ENCODE results near the gene SAMD4B.

- TF ChIP-seq, protein P1, sequence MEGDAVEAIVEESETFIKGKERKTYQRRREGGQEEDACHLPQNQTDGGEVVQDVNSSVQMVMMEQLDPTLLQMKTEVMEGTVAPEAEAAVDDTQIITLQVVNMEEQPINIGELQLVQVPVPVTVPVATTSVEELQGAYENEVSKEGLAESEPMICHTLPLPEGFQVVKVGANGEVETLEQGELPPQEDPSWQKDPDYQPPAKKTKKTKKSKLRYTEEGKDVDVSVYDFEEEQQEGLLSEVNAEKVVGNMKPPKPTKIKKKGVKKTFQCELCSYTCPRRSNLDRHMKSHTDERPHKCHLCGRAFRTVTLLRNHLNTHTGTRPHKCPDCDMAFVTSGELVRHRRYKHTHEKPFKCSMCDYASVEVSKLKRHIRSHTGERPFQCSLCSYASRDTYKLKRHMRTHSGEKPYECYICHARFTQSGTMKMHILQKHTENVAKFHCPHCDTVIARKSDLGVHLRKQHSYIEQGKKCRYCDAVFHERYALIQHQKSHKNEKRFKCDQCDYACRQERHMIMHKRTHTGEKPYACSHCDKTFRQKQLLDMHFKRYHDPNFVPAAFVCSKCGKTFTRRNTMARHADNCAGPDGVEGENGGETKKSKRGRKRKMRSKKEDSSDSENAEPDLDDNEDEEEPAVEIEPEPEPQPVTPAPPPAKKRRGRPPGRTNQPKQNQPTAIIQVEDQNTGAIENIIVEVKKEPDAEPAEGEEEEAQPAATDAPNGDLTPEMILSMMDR (IDR thresholded peaks at IDR 0.05) = no peak
- no peak for TF ChIP-seq POLR2A (IDR thresholded peaks at IDR 0.05)
Measured at GRCh38 chr19:39423258-39424086, 81.3 kb downstream of the SAMD4B start.
